HG02981 (cell line): ENCODE measurements around the gene TAS1R3.
"Not testable (repeated sequence)": the region's sequence is repeated elsewhere in the genome, so short reads cannot be mapped to it uniquely, and the experiment has no call there.

Experiments used
- ATAC-seq: cut with Tn5 transposase; IDR thresholded peaks from one replicate; pipeline ENCODE4 v1.9.1; 2021; ENCODE audit warnings: mild to moderate bottlenecking, moderate library complexity; ENCODE audit not compliant: unreplicated experiment

TAS1R3 gene

GRCh38 chr1:1307923-1308755 is 22.9 kb upstream of the TAS1R3 start, which contains the start of the genes ACAP3 and PUSL1:
TSS of gene ACAP3 (minus strand) at chr1:1307930. CDS start at chr1:1307815, 115 bp downstream.
TSS of gene PUSL1 (plus strand) at chr1:1308597. CDS start at chr1:1308644, 47 bp downstream.
- peak; percentile 53 for ATAC-seq

- peak; percentile 3 for ATAC-seq
These were observed 22.3 kb upstream of the TAS1R3 start for GRCh38 chr1:1308756-1309250.

DNA sequence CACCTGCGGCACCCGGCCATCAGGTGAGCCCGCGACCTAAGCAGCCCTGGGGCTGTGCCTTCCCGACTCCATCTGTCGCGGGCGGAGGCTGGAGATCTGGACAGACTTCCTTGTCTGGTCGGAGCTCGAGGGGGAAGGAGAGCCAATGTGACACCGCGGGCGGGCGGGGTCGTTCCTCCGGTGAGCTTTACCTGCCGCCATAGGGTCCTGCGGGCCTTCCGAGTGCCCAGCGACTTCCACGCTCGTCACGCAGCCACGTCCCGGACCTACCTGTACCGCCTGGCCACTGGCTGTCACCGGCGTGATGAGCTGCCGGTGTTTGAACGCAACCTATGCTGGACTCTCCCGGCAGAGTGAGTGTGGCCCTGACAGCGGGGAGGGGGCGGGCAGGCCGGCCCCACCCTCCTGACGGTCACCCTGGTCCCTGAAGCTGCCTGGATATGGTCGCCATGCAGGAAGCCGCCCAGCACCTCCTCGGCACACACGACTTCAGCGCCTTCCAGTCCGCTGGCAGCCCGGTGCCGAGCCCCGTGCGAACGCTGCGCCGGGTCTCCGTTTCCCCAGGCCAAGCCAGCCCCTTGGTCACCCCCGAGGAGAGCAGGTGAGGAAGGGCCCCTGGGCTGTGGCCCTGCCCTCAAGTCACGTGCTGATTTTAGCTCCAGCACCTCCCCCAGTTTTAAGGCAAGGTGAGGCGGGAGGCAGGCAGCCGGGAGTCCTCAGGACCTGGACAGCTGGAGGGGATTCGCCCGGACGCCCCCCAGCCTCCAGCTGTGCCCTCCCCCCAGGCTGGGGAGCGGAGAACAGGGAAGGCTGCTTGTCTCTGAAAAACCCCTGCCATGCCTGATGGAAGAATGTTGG is 21.6 kb upstream of the TAS1R3 start:
- no peak for ATAC-seq

GRCh38 chr1:1310109-1310385 is 21.0 kb upstream of the TAS1R3 start:
- no peak for ATAC-seq

GRCh38 chr1:1310476-1311053 is 20.5 kb upstream of the TAS1R3 start:
- ATAC-seq = no peak

DNA sequence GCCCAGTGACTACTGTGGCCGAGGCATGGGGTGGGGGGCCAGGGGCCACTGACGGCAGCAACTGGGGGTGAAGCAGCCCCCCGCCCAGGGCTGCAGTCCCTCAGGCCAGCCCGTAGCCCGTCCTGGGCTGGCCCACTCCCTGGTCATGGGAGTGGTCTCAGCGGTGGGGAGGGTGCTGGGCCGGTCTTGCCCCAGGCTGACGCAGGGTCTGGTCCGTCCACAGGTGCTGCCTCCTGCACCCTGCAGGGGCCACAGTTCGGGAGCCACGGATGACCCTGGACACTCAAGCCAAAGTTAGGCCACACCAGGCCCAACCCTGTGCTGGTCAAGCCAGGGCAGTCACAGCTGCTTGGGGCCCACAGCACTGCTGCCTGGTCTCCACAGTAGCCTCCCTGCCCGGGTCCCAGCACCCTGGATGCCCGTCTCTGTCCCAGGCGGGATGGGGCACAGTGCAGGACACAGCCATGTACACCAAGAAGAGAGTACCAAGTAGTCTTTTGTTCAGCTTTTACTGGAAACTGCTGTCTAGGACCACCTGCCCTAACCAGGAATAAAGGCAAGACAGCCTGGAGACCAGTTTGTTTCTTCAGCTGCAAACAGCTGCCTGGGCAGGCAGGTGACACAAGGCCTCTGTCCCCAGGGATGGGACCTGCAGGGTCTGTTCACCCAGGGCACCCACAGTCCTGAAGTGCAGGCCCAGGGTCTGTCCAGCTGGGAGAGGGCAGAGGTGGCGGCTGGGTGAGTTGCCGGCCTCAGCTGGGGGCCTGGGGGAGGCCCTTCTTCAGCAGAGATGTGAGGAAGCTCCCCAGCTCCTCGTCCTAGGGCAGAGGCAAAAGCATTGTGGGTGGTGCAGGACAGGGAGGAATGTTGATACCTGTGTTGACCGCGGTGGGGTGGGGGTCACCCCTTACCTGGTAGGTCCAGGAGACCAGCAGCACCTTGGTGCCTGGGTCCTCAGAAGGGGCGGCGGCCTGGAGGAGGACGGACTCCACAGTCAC is 19.7 kb upstream of the TAS1R3 start:
- ATAC-seq = no peak

DNA sequence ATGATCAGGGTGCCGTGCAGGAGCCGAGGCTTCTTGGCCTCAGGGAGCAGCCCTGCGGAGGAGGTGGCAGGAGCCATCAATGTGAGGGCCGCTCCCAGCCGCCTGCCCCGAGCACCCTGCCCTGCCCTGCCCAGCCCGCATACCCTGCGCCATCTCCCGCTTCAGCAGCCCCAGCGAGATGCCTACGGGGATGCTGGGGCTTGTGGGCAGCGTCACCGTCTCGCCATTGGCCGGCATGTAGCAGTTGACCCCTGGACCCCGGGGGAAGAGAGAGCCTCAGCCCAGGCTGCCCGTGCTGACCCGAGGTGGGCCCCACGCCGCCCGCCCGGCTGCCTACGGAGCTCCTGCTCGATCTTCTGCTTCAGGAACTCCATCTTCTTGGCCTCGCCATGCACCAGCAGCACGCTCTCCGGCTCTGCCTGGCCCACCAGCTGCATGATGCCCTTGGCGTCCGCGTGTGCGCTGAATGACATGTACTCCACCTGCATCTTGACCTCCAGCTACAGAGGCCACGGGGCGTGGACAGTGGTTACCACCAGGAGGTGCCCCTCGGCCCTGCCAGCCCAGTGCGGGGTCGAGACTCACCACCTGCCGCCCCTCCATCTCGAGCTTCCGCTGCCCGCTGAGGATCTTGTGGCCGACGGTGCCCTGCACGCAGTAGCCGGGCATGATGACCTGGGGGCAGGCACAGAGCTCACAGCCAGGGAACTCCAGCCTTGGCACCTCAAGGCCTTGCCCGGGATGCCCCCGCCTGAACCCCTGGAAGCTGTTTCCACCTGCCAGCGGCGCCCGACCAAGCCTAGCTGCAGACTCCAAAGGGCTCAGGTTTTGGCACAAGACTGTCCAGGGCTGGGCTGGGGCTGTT is 18.4 kb upstream of the TAS1R3 start:
- ATAC-seq = no peak

GRCh38 chr1:1313500-1314236 is 17.4 kb upstream of the TAS1R3 start:
- ATAC-seq = no peak

DNA sequence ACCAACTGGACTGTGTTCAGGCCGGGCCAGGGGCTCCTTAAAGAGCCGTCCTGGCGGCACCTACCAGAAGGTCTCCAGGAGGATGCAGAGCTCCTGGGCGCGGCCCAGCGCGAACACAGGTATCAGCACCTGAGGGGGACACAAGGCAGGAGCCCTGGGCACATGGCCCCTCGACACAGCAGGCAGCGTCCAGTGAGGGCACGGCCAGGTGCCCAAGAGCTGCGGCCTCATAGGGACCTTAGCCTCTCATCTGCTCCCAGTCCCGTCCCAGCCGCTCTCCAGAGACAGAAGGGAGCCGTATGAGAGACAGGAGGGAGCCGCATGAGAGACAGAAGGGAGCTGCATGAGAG is 16.9 kb upstream of the TAS1R3 start:
- no peak for ATAC-seq

DNA sequence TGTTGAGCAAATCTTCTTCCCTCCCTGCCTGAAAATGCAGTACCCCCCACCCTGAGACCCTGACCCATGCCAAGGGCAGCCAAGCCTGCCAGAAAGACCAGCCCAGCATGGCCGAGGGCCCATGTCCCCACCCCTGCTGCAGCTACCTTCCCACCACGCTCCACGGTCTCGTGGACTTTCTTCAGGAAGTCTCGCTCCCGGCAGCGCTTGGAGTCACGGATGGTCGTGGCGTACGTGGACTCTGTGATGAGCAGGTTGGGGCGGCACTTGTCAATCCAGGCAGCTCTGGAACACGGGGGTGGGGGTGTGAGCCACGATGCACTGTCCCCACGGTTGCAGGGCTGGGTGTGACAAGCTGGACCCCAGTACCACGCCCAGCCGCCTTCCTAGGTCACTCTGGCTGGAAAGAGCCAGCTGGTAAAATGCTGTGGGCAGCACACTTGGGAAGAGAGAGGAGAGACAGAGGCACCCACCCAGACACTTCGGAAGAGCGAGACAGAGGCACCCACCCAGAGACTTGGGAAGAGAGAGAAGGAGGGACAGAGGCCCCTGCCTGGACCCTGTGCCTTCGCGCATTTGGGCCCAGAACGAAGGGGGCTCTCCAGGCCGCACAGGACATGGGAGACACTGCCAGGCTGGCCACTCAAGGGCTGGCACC is 16.3 kb upstream of the TAS1R3 start:
- no peak for ATAC-seq

DNA sequence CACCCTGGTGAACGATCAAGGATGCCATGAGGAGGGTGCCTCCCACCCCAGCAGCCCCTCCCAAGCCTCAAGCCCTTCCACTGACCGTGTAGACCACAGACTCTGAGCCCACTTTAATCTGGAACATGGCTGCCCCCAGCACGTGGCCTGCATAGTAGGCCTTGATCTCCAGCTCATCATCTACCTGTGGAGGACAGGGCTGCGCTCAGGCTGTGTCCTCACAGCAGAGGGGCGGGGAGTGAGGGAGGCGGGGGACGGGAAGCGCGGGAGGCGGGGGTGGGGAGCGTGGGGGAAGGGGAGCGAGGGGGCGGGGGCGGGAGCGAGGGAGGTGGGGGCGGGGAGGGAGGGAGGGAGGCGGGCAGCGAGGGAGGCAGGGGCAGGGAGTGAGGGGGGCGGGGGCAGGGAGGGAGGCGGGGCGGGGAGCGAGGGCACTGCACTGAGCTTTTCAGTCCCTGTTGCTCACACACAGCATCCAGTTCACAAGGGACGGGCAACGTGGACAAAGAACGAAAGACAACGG is 15.6 kb upstream of the TAS1R3 start:
- no peak for ATAC-seq

DNA sequence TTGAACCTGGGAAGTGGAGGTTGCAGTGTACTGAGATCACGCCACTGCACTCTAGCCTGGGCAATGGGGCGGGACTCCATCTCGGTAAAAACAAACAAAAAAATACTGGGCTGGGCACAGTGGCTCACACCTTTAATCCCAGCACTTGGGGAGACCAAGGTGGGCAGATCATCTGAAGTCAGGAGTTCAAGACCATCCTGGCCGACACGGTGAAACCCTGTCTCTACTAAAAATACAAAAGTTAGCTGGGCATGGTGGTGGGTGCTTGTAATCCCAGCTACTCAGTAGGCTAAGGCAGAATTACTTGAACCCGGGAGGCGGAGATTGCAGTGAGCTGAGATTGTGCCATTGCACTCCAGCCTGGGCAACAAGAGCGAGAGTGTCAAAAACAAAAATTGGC is 14.9 kb upstream of the TAS1R3 start:
- not testable (repeated sequence) for ATAC-seq

DNA sequence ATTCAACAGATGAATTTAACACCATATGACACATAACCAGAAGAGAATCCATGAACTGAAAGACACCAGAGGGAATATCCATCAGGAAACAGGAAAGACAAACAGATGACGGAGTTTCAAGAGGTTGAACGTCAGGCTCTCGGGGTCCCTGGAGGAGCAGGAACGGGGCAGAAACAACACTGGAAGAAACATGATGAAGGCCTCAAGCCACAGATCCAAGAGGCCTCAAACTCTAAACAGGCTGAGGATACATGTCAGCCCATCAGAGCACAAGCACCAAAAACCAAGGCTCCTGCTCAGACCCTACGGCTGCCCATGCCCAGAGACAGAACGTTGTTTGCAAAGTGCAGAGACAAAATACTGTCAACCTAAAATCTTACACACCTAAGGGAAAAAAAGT is 13.7 kb upstream of the TAS1R3 start:
- no peak for ATAC-seq

- no peak for ATAC-seq
These were observed 12.9 kb upstream of the TAS1R3 start for GRCh38 chr1:1318131-1318652.

GRCh38 chr1:1318777-1319645 is 12.1 kb upstream of the TAS1R3 start:
- no peak for ATAC-seq

GRCh38 chr1:1319646-1319941 is 11.5 kb upstream of the TAS1R3 start:
- ATAC-seq = no peak
